ENCODE data around the gene TRPV2.
A peak's percentile ranks its signal among the peaks of the same experiment; 100 is the strongest.
"Not testable (repeated sequence)": the region's sequence is repeated elsewhere in the genome, so short reads cannot be mapped to it uniquely, and the experiment has no call there.

The TRPV2 gene, protein sequence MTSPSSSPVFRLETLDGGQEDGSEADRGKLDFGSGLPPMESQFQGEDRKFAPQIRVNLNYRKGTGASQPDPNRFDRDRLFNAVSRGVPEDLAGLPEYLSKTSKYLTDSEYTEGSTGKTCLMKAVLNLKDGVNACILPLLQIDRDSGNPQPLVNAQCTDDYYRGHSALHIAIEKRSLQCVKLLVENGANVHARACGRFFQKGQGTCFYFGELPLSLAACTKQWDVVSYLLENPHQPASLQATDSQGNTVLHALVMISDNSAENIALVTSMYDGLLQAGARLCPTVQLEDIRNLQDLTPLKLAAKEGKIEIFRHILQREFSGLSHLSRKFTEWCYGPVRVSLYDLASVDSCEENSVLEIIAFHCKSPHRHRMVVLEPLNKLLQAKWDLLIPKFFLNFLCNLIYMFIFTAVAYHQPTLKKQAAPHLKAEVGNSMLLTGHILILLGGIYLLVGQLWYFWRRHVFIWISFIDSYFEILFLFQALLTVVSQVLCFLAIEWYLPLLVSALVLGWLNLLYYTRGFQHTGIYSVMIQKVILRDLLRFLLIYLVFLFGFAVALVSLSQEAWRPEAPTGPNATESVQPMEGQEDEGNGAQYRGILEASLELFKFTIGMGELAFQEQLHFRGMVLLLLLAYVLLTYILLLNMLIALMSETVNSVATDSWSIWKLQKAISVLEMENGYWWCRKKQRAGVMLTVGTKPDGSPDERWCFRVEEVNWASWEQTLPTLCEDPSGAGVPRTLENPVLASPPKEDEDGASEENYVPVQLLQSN

GRCh38 chr17:16415031-16415924, at the start of gene TRPV2:
Gene TRPV2, plus strand, starts transcription at chr17:16415571. Its CDS starts 2,098 bp downstream, at chr17:16417669.
- DNase-seq (ENCODE audit: low read depth) = no peak

GRCh38 chr17:16371742-16372141, 43.6 kb upstream of the TRPV2 start:
- no peak for DNase-seq (ENCODE audit: low read depth)

- DNase-seq (ENCODE audit: low read depth) = no peak
These were observed 41.0 kb upstream of the TRPV2 start for GRCh38 chr17:16374146-16374938.

DNA sequence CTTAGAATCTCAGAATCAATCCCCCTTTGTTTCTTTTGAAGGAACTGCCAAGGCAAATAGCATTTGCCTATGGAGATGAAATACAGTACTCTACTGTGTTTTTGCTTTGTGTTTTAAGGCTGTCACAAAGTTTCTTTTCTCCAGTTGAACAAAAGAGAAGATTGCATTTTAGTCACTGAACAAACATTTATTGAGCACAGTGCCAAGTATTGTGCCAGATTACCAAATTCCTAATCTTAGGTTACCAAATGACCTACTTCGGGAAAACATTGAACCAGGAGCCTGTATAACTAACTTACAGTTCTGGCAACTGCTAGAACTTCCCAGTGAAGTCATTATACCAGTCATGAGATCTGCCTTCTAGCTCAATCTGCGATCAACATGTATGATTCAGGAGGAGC, 37.4 kb upstream of the TRPV2 start:
- DNase-seq (ENCODE audit: low read depth) = no peak

GRCh38 chr17:16378636-16379282, 36.6 kb upstream of the TRPV2 start:
- DNase-seq (ENCODE audit: low read depth) = no peak

GRCh38 chr17:16379654-16380053, 35.7 kb upstream of the TRPV2 start:
- DNase-seq (ENCODE audit: low read depth) = no peak

- peak; percentile 91 for DNase-seq (ENCODE audit: low read depth)
These were observed 34.5 kb upstream of the TRPV2 start, which contains the start of gene UBB for GRCh38 chr17:16380640-16381495. Gene UBB, plus strand, starts transcription at chr17:16381091. Its CDS starts 817 bp downstream, at chr17:16381908.

- no peak for DNase-seq (ENCODE audit: low read depth)
These were observed 33.9 kb upstream of the TRPV2 start for GRCh38 chr17:16381496-16381820.

DNA sequence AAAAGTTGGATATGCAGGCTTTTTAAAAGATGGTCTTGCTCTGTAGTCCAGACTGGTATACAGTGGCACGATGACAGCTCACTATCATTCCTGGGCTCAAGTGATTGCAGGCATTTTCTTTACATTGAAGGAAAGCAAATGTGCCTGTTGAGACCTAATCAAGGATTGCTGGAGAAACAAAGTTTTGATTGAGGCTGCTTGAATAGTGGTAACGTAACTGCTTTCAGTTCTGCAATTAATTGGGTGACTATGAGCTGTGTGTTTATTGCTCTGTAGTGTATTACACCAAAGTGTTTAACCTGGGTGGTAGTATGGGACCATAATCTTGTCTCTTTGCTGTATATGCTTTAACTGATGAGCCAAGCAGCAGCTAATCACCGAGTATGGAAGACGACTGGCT, 32.2 kb upstream of the TRPV2 start:
- no peak for DNase-seq (ENCODE audit: low read depth)

DNA sequence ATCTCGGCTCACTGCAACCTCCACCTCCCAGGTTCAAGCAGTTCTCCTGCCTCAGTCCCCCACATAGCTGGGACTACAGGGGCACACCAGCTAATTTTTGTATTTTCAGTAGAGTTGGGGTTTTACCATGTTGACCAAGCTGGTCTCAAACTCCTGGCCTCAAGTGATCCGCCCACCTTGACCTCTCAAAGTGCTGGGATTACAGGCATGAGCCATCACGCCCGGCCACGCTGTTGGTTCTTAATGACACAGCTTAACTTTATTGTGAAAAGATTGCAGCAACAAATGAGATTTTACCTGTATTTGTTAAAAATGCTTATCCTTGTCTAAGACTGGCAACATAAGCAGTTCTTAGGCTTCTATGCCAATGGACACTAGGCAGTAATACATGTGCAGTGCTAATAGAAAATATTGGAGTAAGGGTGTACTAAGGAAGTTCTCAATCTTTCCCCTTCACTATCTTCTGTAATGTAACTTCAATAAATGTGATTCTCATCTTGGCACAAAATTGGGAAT, 31.5 kb upstream of the TRPV2 start:
- no peak for DNase-seq (ENCODE audit: low read depth)

- DNase-seq (ENCODE audit: low read depth) = no peak
These were observed 30.8 kb upstream of the TRPV2 start for GRCh38 chr17:16384557-16384956.

DNA sequence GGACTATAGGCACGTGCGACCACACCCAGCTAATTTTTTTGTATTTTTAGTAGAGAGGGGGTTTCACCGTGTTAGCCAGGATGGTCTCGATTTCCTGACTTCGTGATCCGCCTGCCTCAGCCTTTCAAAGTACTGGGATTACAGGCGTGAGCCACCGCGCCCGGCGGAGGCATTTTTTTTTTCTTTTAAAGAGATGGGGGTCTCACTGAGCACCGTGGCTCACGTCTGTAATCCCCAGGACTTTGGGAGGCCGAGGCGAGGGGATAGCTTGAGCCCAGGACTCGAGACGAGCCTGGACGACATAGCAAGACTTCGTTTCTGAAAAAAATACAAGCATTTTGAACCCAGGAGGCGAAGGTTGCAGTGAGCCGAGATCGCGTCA, 29.3 kb upstream of the TRPV2 start:
- not testable (repeated sequence) for DNase-seq (ENCODE audit: low read depth)

DNA sequence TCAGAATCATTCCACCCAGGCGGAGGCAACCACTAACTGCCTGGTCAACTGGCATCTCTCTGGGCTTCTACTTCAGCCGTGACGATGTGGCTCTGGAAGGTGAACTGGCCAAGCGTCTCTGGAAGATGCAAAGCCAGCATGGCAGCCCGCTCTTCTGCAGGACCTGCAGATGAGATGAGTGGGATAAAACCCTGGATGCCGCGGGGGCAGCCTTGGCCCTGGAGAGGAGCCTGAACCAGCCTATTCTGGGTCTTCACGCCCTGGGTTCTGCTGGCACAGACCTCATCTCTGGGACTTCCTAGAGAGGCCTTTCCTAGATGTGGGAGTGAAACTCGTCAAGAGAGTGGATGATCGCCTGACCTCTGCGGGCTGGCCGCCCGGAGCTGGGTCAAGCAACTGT, 23.9 kb upstream of the TRPV2 start:
- no peak for DNase-seq (ENCODE audit: low read depth)

GRCh38 chr17:16392491-16392890, 22.9 kb upstream of the TRPV2 start:
- not testable (repeated sequence) for DNase-seq (ENCODE audit: low read depth)

DNA sequence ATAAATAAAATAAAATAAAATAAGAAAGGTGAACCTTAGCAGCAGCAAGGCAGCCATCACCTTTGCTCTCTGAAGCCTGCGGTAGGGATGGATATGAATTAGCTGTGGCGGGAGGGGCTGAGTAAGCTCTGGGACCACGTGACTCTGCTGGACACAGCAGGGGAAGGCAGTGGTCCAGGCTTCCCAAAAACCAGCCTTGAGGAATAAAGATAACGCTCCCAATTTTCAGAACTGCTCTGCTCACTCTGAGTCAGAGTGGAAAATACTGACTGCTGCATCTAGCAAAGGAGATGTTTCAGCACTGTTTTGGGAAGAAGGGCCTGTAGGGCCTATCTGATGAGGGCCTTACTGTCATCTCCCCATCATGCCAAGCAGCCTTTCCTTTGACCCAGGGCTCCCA, 19.5 kb upstream of the TRPV2 start:
- not testable (repeated sequence) for DNase-seq (ENCODE audit: low read depth)

GRCh38 chr17:16396693-16397092, 18.7 kb upstream of the TRPV2 start:
- not testable (repeated sequence) for DNase-seq (ENCODE audit: low read depth)

- DNase-seq (ENCODE audit: low read depth) = no peak
These were observed 16.8 kb upstream of the TRPV2 start for GRCh38 chr17:16398270-16399267.

DNA sequence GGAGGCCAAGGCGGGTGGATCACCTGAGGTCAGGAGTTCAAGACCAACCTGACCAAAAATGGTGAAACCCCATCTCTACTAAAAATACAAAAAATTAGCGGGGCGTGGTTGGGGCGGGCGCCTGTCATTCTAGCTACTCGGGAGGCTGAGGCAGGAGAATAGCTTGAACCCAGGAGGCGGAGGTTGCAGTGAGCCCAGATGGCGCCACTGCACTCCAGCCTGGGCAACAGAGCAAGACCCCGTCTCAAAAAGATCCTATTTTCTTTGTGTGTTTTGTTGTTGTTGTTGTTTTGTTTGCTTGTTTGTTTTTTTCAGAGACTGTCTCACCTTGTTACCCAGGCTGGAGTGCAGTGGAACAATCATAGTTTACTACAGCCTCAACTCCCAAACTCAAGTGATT, 11.5 kb upstream of the TRPV2 start:
- DNase-seq (ENCODE audit: low read depth) = not testable (repeated sequence)
